OCI-LY1 (cell line): ENCODE results near the gene MAP7D3.

Source experiments
- H2AFZ ChIP-seq: fragments of 200-600 bp; sonication (generic), shearing (Covaris generic); 2 replicates; pipeline ENCODE4 v1.6.0; 2014; ENCODE audit warnings: antibody characterized with exemption, mild to moderate bottlenecking, low read length
- H3F3A ChIP-seq: fragments of 200-600 bp; sonication (generic), shearing (Covaris generic); 2 replicates; pipeline ENCODE4 v1.6.0; 2014; ENCODE audit warnings: mild to moderate bottlenecking, antibody characterized with exemption, low read length, moderate library complexity; ENCODE audit not compliant: insufficient read depth
- H3K27ac ChIP-seq: fragments of 200-600 bp; sonication (generic); 2 replicates; pipeline ENCODE4 v1.5.1; 2014; ENCODE audit warnings: low read length, mixed run types, mild to moderate bottlenecking, low read depth; ENCODE audit not compliant: poor library complexity, severe bottlenecking
- H3K27me3 ChIP-seq: fragments of 200-600 bp; sonication (generic); 2 replicates; pipeline ENCODE4 v1.6.0; 2014; ENCODE audit warnings: antibody characterized with exemption, mild to moderate bottlenecking, low read length, moderate library complexity; ENCODE audit not compliant: insufficient read depth
- H3K36me3 ChIP-seq: fragments of 200-600 bp; sonication (generic); 2 replicates; pipeline ENCODE4 v1.6.1; 2014; ENCODE audit warnings: mild to moderate bottlenecking, antibody characterized with exemption, low read length, moderate library complexity, mixed read lengths; ENCODE audit not compliant: insufficient read depth
- H3K4me1 ChIP-seq: fragments of 200-600 bp; sonication (generic); 2 replicates; pipeline ENCODE4 v1.5.1; 2014; ENCODE audit warnings: mild to moderate bottlenecking, low read length, moderate library complexity; ENCODE audit not compliant: insufficient read depth, severe bottlenecking
- H3K4me2 ChIP-seq: fragments of 200-600 bp; sonication (generic), shearing (Covaris generic); 2 replicates; pipeline ENCODE4 v1.6.1; 2014; ENCODE audit warnings: low read length
- H3K4me3 ChIP-seq: fragments of 200-600 bp; sonication (generic); 2 replicates; pipeline ENCODE4 v1.5.1; 2014; ENCODE audit warnings: low read length, low read depth, mild to moderate bottlenecking, mixed read lengths; ENCODE audit not compliant: poor library complexity, severe bottlenecking
- H3K79me2 ChIP-seq: fragments of 200-600 bp; shearing (Covaris generic); 2 replicates; pipeline ENCODE4 v1.6.1; 2016; ENCODE audit warnings: mixed run types, low read length, mixed read lengths; ENCODE audit not compliant: insufficient read depth
- H3K9ac ChIP-seq: fragments of 200-600 bp; sonication (generic), shearing (Covaris generic); 2 replicates; pipeline ENCODE4 v1.6.1; 2014; ENCODE audit warnings: mild to moderate bottlenecking, low read length, mixed read lengths
- H3K9me2 ChIP-seq: fragments of 200-600 bp; sonication (generic), shearing (Covaris generic); 2 replicates; pipeline ENCODE4 v1.6.1; 2014; ENCODE audit warnings: low read depth, mild to moderate bottlenecking, low read length, mixed read lengths
- H3K9me3 ChIP-seq: fragments of 200-600 bp; shearing (Covaris generic); 2 replicates; pipeline ENCODE4 v1.6.1; 2014; ENCODE audit warnings: low read length, mixed read lengths
- H4K20me1 ChIP-seq: fragments of 200-600 bp; sonication (generic), shearing (Covaris generic); 2 replicates; pipeline ENCODE4 v1.6.0; 2016; ENCODE audit warnings: mild to moderate bottlenecking, low read length; ENCODE audit not compliant: insufficient read depth
- EZH2 ChIP-seq: fragments of 200-600 bp; sonication (generic), shearing (Covaris generic); IDR thresholded peaks from 2 replicates; pipeline ENCODE4 v1.8.0; 2017; ENCODE audit warnings: borderline replicate concordance, mixed run types, mild to moderate bottlenecking, antibody characterized with exemption, low read length, moderate library complexity, mixed read lengths
- TF ChIP-seq, protein P1 (sequence below): fragments of 200-600 bp; sonication (generic), shearing (Covaris generic); IDR thresholded peaks from 2 replicates; pipeline ENCODE4 v1.5.1; 2017; ENCODE audit warnings: mild to moderate bottlenecking, antibody characterized with exemption, low read length, moderate library complexity, mixed read lengths

The MAP7D3 gene

DNA sequence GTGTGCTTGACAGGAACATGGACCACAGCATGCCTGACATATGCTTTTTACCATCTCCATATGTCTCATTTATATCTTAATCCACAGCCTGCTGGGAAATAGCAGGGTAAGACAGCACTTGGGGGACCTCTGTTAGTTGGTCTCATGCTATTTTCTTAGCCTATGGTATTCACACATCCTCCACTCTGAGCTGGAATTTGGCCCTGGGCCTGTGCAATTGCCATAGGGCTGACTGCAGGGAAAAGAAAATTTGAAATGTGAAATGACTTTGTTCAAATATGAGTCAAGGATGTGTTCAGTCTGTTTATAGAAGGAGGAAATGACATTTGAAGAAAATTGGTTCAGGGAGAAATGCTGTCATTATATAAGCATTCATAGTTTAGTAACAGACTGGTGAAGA, 9.6 kb upstream of the MAP7D3 start:
- H3K27ac ChIP-seq: no peak overlapping the region
- H3K9me2 ChIP-seq: no peaks in the 10 kb centered on the region
- H3K79me2 ChIP-seq: no peaks in the 10 kb centered on the region
- no peak overlapping the region for H3K4me2 ChIP-seq
- no peaks in the 10 kb centered on the region for H3K27me3 ChIP-seq
- no peaks in the 10 kb centered on the region for H3K36me3 ChIP-seq
- H4K20me1 ChIP-seq: no peaks in the 10 kb centered on the region
- no peak overlapping the region for H2AFZ ChIP-seq
- H3F3A ChIP-seq: no peaks in the 10 kb centered on the region
- no peaks in the 10 kb centered on the region for H3K9me3 ChIP-seq
- H3K4me1 ChIP-seq: no peaks in the 10 kb centered on the region
- TF ChIP-seq EZH2: no peak
- TF ChIP-seq, protein P1, sequence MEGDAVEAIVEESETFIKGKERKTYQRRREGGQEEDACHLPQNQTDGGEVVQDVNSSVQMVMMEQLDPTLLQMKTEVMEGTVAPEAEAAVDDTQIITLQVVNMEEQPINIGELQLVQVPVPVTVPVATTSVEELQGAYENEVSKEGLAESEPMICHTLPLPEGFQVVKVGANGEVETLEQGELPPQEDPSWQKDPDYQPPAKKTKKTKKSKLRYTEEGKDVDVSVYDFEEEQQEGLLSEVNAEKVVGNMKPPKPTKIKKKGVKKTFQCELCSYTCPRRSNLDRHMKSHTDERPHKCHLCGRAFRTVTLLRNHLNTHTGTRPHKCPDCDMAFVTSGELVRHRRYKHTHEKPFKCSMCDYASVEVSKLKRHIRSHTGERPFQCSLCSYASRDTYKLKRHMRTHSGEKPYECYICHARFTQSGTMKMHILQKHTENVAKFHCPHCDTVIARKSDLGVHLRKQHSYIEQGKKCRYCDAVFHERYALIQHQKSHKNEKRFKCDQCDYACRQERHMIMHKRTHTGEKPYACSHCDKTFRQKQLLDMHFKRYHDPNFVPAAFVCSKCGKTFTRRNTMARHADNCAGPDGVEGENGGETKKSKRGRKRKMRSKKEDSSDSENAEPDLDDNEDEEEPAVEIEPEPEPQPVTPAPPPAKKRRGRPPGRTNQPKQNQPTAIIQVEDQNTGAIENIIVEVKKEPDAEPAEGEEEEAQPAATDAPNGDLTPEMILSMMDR: no peak
- no peak overlapping the region for H3K4me3 ChIP-seq
- no peak overlapping the region for H3K9ac ChIP-seq

DNA sequence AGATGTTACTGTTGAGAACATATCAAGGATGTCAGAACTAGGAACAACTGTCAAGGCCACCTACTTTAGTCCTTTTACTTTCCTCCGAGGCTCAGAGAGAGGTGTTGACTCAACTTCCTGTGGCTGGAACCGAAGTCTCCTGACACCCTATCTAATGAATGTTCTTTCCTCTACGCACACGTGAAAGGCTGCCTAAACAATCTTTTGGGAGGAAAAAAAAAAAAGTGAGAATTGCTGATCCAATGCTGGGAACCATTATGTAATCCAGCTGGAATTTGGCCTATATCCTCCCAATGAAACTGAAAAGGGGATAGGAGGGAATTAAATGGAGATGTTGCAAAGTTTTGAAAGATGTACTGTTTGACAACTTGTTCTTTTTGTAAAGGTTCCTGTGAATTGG, 8.3 kb upstream of the MAP7D3 start:
- H2AFZ ChIP-seq: no peak overlapping the region

DNA sequence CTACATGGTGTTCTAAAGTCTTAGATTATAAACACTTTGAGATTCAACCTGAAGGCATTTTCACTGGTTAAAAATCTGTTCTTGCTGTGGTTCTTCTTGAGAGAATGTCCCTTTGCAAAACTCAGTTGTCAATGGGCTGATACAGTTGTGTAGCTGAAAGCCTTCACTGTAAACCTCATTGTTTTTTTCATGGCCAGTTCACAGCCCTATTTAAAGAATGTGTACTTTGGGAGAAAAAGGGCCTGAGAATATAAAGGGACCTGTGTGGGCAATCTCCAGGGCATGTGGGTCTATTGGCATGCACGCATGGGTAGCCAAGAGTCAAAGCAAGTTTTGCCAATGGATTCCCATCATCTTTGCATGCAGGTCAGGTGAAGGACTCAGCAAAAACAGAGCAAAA, 7.8 kb upstream of the MAP7D3 start:
- Histone ChIP-seq H3K4me2 (no peak overlapping the region), H3K9me2 (no peaks in the 10 kb centered on the region), H3K27me3 (no peaks in the 10 kb centered on the region), H3K27ac (no peak overlapping the region), H3K4me3 (no peak overlapping the region), H3K4me1 (no peaks in the 10 kb centered on the region), H2AFZ (no peak overlapping the region), H3K9ac (no peak overlapping the region), H3K36me3 (no peaks in the 10 kb centered on the region), H3K9me3 (no peaks in the 10 kb centered on the region), H3K79me2 (no peaks in the 10 kb centered on the region), H4K20me1 (no peaks in the 10 kb centered on the region), H3F3A (no peaks in the 10 kb centered on the region)
- TF ChIP-seq, protein P1: no peak
- TF ChIP-seq EZH2: no peak

More for the DNA sequence above, 8.3 kb upstream of the MAP7D3 start:
- no peaks in the 10 kb centered on the region for H3K9me2 ChIP-seq
- no peak overlapping the region for H3K9ac ChIP-seq
- no peak overlapping the region for H3K27ac ChIP-seq
- H3K79me2 ChIP-seq: no peaks in the 10 kb centered on the region
- TF ChIP-seq EZH2: no peak
- TF ChIP-seq, protein P1: no peak
- H3K4me2 ChIP-seq: no peak overlapping the region
- H3K4me1 ChIP-seq: no peaks in the 10 kb centered on the region
- H3K27me3 ChIP-seq: no peaks in the 10 kb centered on the region
- H4K20me1 ChIP-seq: no peaks in the 10 kb centered on the region
- H3K36me3 ChIP-seq: no peaks in the 10 kb centered on the region
- no peaks in the 10 kb centered on the region for H3F3A ChIP-seq
- no peaks in the 10 kb centered on the region for H3K9me3 ChIP-seq
- H3K4me3 ChIP-seq: no peak overlapping the region
